ENCODE measurements around the gene HS2ST1.
"Not testable (repeated sequence)": the region's sequence is repeated elsewhere in the genome, so short reads cannot be mapped to it uniquely, and the experiment has no call there.

HS2ST1 gene

GRCh38 chr1:86971778-86972177 is 57.3 kb downstream of the HS2ST1 start:
- no peak for DNase-seq (ENCODE audit: low spot score)

- DNase-seq (ENCODE audit: low spot score) = no peak
Observed at GRCh38 chr1:86972262-86972661, 57.8 kb downstream of the HS2ST1 start.

DNA sequence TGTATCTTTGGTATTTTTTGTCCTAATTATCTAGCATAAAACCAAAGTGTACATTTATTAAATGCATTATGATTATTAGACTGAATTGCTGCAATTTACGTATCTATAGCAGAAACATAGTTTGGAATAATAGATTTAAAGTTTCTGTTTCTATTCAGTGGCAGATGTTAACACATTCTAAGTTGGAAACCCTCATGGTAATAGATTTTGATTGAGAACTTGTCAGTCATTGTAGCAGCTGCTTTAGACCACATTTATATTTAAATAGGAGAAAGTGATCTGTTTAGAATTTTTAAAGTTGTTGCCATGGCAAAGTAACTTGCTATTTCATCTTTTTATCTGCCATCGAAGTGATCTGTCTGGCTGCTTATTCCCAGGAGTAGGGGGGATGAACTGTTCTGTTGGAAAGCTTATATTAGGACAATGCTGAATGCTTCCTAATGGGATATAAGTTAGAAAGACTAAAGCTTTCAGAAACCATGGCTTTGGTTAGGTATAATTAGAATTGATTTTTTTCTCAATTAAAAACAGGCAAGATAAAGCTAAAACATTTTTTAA is 61.6 kb downstream of the HS2ST1 start:
- no peak for DNase-seq (ENCODE audit: low spot score)

DNA sequence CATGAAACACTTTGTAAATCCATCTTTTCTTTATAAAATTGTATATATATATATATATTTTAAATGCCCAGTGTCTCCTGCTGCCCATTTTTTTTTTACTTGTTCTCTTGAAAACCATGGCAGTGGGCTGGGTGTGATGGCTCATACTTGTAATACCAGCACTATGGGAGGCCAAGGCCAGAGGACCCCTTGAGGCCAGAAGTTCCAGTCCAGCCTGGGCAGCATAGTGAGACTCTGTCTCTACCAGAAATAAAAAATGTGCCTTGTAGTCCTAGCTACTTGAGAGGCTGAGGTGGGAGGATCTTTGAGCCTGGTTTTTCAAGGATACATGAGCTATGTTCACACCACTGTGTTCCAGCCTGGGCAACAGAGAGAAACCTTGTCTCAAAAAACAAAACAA is 62.2 kb downstream of the HS2ST1 start:
- no peak for DNase-seq (ENCODE audit: low spot score)

- DNase-seq (ENCODE audit: low spot score) = no peak
Observed at GRCh38 chr1:86981482-86982213, 67.2 kb downstream of the HS2ST1 start.

GRCh38 chr1:86983677-86984076 is 69.2 kb downstream of the HS2ST1 start:
- DNase-seq (ENCODE audit: low spot score) = not testable (repeated sequence)

GRCh38 chr1:86987446-86987845 is 73.0 kb downstream of the HS2ST1 start:
- DNase-seq (ENCODE audit: low spot score) = no peak

GRCh38 chr1:86988835-86989234 is 74.4 kb downstream of the HS2ST1 start:
- no peak for DNase-seq (ENCODE audit: low spot score)

DNA sequence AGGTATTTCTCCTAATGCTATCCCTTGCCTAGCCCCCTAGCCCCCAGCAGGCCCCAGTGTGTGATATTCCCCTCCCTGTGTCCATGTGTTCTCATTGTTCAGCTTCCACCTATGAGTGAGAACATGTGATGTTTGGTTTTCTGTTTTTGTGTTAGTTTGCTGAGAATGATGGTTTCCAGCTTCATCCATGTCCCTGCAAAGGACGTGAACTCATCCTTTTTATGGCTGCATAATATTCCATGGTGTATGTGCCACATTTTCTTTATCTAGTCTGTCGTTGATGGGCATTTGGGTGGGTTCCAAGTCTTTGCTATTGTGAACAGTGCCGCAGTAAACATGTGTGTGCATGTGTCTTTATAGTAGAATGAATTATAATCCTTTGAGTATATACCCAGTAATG is 75.3 kb downstream of the HS2ST1 start:
- not testable (repeated sequence) for DNase-seq (ENCODE audit: low spot score)

- no peak for DNase-seq (ENCODE audit: low spot score)
Observed at GRCh38 chr1:86990826-86991225, 76.4 kb downstream of the HS2ST1 start.

- DNase-seq (ENCODE audit: low spot score) = no peak
Observed at GRCh38 chr1:86991549-86992186, 77.2 kb downstream of the HS2ST1 start.

DNA sequence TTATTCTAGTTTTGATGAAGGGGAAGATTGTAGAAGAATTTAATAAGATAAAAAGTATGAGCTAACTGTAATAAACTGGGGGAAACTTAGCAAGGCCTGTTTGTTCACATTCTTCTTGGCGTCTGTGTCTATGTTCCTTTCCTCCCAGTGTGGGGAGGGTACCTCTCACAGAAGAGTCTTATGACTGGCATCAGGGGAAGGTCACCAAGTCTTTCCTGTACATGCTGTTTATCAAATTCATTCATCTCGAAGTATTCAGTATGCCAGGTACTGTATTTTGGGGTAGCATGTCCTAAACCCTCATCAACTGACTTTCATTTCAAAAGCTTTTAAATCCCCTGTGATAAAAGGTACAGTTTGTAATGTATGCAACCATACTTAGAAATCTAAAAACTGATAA is 78.4 kb downstream of the HS2ST1 start:
- no peak for DNase-seq (ENCODE audit: low spot score)

DNA sequence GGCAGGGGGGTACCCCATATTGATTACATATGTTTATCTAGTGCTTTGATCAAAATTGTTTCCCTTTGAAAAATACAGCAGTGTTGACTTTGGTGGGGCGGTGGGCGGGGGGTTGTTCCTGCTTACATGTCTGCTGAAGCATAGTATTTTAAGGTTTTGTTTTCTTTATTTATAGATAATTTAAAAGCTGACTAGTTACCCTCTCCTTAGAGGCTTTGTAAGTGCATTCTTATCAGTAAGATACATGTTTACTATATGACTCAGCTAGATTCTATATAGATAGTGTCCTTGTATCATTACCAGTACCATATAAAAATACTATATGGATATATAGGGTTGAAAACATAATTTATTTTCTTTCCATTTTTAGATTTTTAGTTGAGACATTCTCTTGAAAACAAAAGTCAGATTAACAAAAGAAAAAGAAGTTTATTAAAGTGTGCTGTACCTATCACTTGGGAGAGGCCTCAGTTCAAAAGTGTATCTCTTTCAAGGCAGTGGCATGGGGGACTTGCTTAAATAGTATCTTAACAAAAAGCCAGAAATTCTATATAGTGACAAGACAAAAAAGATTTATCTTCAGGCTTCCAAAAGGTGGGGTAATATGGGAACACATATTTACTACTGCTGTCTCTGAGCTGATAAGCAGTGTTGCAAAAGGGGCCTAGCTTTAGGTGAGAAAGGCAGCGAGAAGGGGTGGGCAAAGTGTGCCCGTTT is 79.0 kb downstream of the HS2ST1 start:
- no peak for DNase-seq (ENCODE audit: low spot score)

DNA sequence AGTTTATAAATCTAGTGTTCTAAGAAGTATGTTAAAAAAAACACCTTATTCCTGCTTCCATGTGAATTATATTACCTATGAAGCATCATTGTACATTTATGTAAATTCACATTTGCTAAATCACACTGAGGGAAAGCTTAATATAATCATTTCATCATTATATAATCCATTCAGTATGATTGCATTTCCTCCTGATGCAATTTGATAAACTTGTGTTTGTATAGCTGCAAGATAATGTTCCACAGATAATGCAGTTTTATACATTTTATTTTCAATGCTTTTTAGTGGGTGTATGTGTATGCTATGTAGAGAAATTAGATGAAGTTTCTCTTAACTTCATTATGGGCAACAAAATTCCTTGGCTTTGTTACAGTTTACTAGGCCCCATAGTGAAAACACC is 79.6 kb downstream of the HS2ST1 start:
- no peak for DNase-seq (ENCODE audit: low spot score)

GRCh38 chr1:86997538-86997937 is 83.1 kb downstream of the HS2ST1 start:
- no peak for DNase-seq (ENCODE audit: low spot score)

GRCh38 chr1:86998280-86998679 is 83.8 kb downstream of the HS2ST1 start:
- DNase-seq (ENCODE audit: low spot score) = no peak

GRCh38 chr1:86998727-86999126 is 84.3 kb downstream of the HS2ST1 start:
- no peak for DNase-seq (ENCODE audit: low spot score)

GRCh38 chr1:87000460-87000859 is 86.0 kb downstream of the HS2ST1 start:
- DNase-seq (ENCODE audit: low spot score) = no peak

- no peak for DNase-seq (ENCODE audit: low spot score)
Observed at GRCh38 chr1:87004857-87005256, 90.4 kb downstream of the HS2ST1 start.

DNA sequence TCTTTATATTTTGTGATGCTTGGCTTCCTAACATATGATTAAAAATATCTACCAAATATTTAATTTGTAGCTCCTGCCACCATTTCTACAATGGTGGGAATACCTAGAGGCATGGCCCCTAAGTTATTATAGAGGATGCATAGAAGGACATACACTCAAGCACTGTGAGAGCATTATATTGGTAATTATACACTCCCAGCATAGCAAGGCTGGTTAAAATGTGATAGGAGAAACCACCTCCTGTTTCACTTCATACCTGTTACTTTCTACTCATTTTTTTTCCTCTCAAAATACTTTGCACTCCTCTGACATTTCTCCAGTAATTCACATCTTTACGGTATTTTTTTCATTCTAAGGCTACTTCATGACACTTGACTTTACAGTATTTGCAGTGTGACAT is 92.9 kb downstream of the HS2ST1 start:
- no peak for DNase-seq (ENCODE audit: low spot score)

DNA sequence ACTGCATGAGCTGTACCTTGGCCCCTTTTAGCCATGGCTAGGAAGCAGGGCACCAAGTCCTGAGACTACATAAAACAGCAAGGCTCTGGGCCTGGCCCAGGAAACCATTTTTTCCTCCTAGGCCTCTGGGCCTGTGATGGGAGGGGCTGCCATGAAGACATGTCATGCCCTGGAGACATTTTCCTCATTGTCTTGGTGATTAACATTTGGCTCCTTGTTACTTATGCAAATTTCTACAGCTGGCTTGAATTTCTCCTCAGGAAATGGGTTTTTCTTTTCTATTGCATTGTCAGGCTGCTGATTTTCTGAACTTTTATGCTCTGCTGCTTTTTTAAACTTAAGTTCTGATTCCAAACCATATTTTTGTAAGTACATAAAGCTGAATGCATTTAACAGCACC is 99.0 kb downstream of the HS2ST1 start:
- DNase-seq (ENCODE audit: low spot score) = not testable (repeated sequence)

DNA sequence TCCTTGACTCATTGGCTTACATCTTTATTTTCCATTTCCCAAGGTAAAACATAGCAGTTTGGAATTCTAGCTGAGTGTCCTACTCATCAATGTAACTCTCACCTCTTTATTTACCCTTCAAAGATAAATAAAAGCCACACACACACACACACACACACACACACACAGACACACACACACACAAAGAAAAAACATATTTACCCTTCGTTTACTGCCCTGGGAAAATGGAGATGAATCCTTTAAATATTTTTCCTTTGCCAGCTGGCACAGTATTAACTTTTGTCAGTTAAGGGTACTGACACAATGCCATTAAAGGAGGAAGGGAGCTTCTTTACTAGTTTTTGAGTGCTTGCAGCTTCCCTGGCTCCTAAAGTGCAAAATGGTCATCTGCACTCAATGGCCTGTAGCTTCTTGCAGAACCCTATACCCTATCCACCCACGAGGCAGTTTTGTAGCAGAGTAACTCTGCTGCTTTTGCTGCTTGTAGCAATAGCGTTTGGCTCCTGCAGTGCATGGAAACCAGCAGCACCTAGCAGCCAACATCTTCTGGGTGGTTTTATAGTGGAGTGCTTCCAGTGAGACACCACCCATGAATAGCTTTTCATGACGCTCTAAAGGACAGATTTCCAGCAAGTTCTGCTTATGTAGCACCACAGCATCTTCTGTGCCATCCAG is 103.7 kb downstream of the HS2ST1 start:
- DNase-seq (ENCODE audit: low spot score) = no peak

Data from iPS-NIHi11 (cell line).